ENCODE results near the gene RAB30.
"Not testable (repeated sequence)": the region's sequence is repeated elsewhere in the genome, so short reads cannot be mapped to it uniquely, and the experiment has no call there.

Gene RAB30

DNA sequence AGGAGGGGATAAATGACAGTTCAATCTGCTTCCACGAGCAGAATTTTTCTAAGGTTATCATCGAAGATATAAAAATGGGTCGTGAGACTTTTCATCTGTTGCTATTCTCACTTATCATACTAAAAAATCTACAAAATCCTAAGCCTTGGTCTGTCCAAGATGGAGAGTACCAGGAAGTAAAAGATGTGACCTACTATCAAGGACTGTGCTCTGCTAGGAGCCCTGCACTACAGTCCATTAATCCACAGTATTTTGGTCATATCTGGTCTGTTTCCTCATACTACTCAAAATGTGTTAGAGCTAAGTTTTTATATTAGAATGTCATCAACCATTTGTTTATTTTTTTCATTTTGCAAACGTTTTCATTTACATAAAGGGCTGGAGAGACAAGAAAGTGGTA, 90.8 kb downstream of the RAB30 start:
- H3K9me3 ChIP-seq (ENCODE audit: control insufficient read depth in 2 of 2, low read length in 2 of 2): no peaks in the 10 kb centered on the region
- no peaks in the 10 kb centered on the region for H3K27me3 ChIP-seq (ENCODE audit: control insufficient read depth in 1 of 2, insufficient read depth in 2 of 2, low read length in 2 of 2)
- H3K27ac ChIP-seq (ENCODE audit: low read length): no peak overlapping the region

DNA sequence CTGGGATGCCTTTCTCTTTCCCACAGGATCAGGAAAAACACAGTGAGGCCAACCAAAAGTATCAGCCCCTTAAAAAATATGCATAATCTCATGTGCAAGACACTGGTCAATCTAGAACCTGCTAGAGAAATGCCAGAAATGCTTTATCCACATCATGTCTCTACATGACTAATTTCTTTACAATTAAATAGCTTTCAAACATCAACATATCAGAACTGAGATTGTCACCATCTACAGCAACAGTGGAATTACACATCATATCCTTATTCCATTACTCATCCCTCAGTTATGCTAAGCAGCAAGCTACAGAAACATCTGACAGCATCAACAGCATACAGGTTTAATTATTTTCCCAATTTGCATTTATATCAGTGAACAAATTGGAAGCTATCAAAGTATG, 91.4 kb downstream of the RAB30 start:
- peaks cover 10 to 13% of the 10 kb centered on the region in 2 donors for H3K36me3 ChIP-seq (ENCODE audit: control insufficient read depth in 2 of 2, insufficient read depth in 2 of 2, low read length in 2 of 2)
- no peaks in the 10 kb centered on the region for H3K4me1 ChIP-seq (ENCODE audit: control insufficient read depth, insufficient read depth, low read length)
- H3K27ac ChIP-seq (ENCODE audit: low read length): no peak overlapping the region
- H3K4me3 ChIP-seq (ENCODE audit: low read length in 2 of 2): no peak overlapping the region
- H3K9ac ChIP-seq (ENCODE audit: low read length in 2 of 2): no peak overlapping the region
- no peaks in the 10 kb centered on the region for H3K9me3 ChIP-seq (ENCODE audit: control insufficient read depth in 2 of 2, low read length in 2 of 2)
- H3K27me3 ChIP-seq (ENCODE audit: control insufficient read depth in 1 of 2, insufficient read depth in 2 of 2, low read length in 2 of 2): no peaks in the 10 kb centered on the region

More for the DNA sequence above, 90.8 kb downstream of the RAB30 start:
- no peak overlapping the region for H3K4me3 ChIP-seq (ENCODE audit: low read length in 2 of 2)
- peaks cover 13 to 14% of the 10 kb centered on the region in 2 donors for H3K36me3 ChIP-seq (ENCODE audit: control insufficient read depth in 2 of 2, insufficient read depth in 2 of 2, low read length in 2 of 2)
- no peaks in the 10 kb centered on the region for H3K4me1 ChIP-seq (ENCODE audit: control insufficient read depth, insufficient read depth, low read length)
- H3K9ac ChIP-seq (ENCODE audit: low read length in 2 of 2): no peak overlapping the region

DNA sequence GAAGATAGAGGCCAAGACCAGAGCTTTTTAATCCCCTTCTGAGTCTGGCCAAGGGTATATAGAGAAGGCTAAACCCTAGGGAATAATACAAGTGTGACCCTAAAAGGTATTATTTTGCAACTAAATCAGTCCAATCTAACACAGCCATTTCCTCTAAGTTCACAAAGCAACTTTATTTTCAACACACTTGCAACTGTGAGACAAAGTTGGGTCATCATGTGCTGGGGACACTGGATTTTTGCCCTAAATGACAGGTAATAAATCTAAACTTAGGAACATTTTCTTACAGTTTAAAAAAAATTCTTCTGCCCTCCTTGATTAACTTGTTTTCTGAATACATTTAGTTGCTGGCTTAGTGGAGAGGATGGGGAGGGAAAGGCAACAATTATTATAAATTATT, 91.9 kb downstream of the RAB30 start:
- H3K4me1 ChIP-seq (ENCODE audit: control insufficient read depth, insufficient read depth, low read length): no peaks in the 10 kb centered on the region
- no peak overlapping the region for H3K4me3 ChIP-seq (ENCODE audit: low read length in 2 of 2)
- H3K27me3 ChIP-seq (ENCODE audit: control insufficient read depth in 1 of 2, insufficient read depth in 2 of 2, low read length in 2 of 2): no peaks in the 10 kb centered on the region
- H3K36me3 ChIP-seq (ENCODE audit: control insufficient read depth in 2 of 2, insufficient read depth in 2 of 2, low read length in 2 of 2): peaks cover 10 to 13% of the 10 kb centered on the region in 2 donors
- no peak overlapping the region for H3K27ac ChIP-seq (ENCODE audit: low read length)
- H3K9ac ChIP-seq (ENCODE audit: low read length in 2 of 2): no peak overlapping the region
- H3K9me3 ChIP-seq (ENCODE audit: control insufficient read depth in 2 of 2, low read length in 2 of 2): no peaks in the 10 kb centered on the region

DNA sequence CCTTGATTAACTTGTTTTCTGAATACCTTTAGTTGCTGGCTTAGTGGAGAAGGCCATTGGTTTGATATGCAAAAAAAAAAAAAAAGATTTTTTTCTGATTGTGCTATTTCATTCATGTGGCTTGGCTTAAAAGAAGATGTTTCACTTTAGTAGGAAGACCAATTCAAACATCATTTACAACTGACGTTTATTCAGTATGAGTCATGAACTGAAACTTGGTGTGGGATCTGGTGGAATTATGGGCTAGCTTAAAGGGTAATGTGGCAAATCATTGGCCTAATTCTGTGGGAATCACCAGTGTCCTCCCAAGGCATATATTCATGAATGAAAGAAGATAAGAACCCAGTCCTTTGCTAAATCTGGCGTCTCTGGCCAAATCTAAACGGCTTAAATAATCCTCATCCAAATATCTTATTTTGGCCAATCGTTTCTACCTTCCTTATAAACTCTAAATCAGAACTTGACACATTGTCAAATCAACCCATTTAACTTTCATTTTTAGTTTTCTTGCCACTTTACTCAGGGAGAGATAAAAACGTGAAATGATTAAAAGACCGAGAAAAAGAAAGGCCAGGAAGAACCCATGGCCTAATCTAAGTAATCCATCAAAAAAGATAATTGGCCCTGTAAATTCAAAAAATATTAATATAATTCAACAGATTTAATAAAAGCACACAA, 93.1 kb downstream of the RAB30 start:
- H3K4me1 ChIP-seq (ENCODE audit: control insufficient read depth, insufficient read depth, low read length): no peaks in the 10 kb centered on the region
- H3K4me3 ChIP-seq (ENCODE audit: low read length in 2 of 2): no peak overlapping the region
- H3K27ac ChIP-seq (ENCODE audit: low read length): no peak overlapping the region
- no peak overlapping the region for H3K9ac ChIP-seq (ENCODE audit: low read length in 2 of 2)
- no peaks in the 10 kb centered on the region for H3K9me3 ChIP-seq (ENCODE audit: control insufficient read depth in 2 of 2, low read length in 2 of 2)
- no peaks in the 10 kb centered on the region for H3K27me3 ChIP-seq (ENCODE audit: control insufficient read depth in 1 of 2, insufficient read depth in 2 of 2, low read length in 2 of 2)
- peaks cover 7 to 10% of the 10 kb centered on the region in 2 donors for H3K36me3 ChIP-seq (ENCODE audit: control insufficient read depth in 2 of 2, insufficient read depth in 2 of 2, low read length in 2 of 2)

DNA sequence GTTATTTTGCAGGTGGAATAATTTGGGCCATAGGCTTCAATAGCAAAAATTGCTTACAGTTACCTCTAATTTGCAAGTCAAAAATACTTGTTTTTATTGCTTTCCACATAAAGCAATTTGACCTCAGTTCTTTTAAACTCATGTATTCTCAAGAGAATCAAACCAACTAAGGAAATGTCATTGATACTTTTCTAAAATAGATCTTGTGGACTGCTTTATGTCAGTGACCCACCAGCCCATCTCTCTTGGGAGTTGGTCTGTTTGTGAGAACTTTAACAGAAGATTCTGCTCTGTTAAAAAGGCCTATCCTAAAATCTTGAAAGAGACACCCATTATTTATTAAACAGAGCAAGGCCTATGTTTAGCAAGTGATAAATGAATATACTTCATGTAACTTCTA, 94.9 kb downstream of the RAB30 start:
- no peak overlapping the region for H3K27ac ChIP-seq (ENCODE audit: low read length)
- no peaks in the 10 kb centered on the region for H3K27me3 ChIP-seq (ENCODE audit: control insufficient read depth in 1 of 2, insufficient read depth in 2 of 2, low read length in 2 of 2)
- H3K36me3 ChIP-seq (ENCODE audit: control insufficient read depth in 2 of 2, insufficient read depth in 2 of 2, low read length in 2 of 2): peaks cover 4 to 6% of the 10 kb centered on the region in 2 donors
- H3K9me3 ChIP-seq (ENCODE audit: control insufficient read depth in 2 of 2, low read length in 2 of 2): no peaks in the 10 kb centered on the region
- no peaks in the 10 kb centered on the region for H3K4me1 ChIP-seq (ENCODE audit: control insufficient read depth, insufficient read depth, low read length)
- H3K4me3 ChIP-seq (ENCODE audit: low read length in 2 of 2): no peak overlapping the region
- H3K9ac ChIP-seq (ENCODE audit: low read length in 2 of 2): no peak overlapping the region

DNA sequence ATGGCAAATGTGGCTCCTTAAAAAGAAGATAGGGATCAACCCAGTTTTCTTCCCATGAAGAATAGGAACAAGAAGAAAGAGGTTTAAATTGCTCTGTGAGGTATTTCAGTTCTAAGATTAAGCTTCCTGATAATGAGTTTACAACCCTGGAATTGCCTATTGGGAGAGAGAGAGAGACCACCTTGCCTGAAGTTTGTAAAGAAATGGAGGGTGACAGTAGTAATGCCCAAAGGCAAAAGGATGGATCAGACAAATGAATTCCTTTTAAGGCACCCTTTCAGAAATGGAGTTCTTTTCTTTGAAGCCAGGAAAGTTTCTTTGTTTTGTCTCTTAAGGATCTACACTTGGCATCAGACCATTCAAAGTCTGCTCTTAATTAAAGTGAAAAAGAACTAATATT, 95.8 kb downstream of the RAB30 start:
- Histone ChIP-seq H3K4me3 (ENCODE audit: low read length in 2 of 2) (no peak overlapping the region), H3K27ac (ENCODE audit: low read length) (no peak overlapping the region), H3K27me3 (ENCODE audit: control insufficient read depth in 1 of 2, insufficient read depth in 2 of 2, low read length in 2 of 2) (no peaks in the 10 kb centered on the region), H3K36me3 (ENCODE audit: control insufficient read depth in 2 of 2, insufficient read depth in 2 of 2, low read length in 2 of 2) (no peaks in the 10 kb centered on the region), H3K4me1 (ENCODE audit: control insufficient read depth, insufficient read depth, low read length) (no peaks in the 10 kb centered on the region), H3K9me3 (ENCODE audit: control insufficient read depth in 2 of 2, low read length in 2 of 2) (no peaks in the 10 kb centered on the region), H3K9ac (ENCODE audit: low read length in 2 of 2) (no peak overlapping the region)

DNA sequence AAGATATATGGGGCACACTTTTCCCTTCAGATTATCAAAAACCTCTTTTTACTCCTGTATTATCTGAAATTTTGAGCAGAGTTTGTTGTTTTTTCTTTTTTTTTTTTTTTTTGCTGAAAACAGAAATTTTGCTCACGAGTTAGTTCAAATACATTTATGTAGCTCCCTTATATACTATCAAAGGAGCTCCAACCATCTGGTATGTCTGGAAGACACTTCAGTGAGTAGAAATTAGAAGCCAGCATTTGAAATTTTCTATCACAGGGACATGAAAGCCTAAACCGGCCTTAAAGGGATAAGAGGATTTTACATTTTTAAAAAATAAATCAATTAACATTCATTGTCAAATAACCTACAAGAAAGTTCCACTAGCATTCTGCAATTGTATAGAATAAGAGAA, 96.8 kb downstream of the RAB30 start:
- H3K9me3 ChIP-seq (ENCODE audit: control insufficient read depth in 2 of 2, low read length in 2 of 2): no peaks in the 10 kb centered on the region
- no peaks in the 10 kb centered on the region for H3K27me3 ChIP-seq (ENCODE audit: control insufficient read depth in 1 of 2, insufficient read depth in 2 of 2, low read length in 2 of 2)
- H3K27ac ChIP-seq (ENCODE audit: low read length): no peak overlapping the region
- no peak overlapping the region for H3K4me3 ChIP-seq (ENCODE audit: low read length in 2 of 2)
- no peak overlapping the region for H3K9ac ChIP-seq (ENCODE audit: low read length in 2 of 2)
- no peaks in the 10 kb centered on the region for H3K36me3 ChIP-seq (ENCODE audit: control insufficient read depth in 2 of 2, insufficient read depth in 2 of 2, low read length in 2 of 2)
- no peaks in the 10 kb centered on the region for H3K4me1 ChIP-seq (ENCODE audit: control insufficient read depth, insufficient read depth, low read length)

DNA sequence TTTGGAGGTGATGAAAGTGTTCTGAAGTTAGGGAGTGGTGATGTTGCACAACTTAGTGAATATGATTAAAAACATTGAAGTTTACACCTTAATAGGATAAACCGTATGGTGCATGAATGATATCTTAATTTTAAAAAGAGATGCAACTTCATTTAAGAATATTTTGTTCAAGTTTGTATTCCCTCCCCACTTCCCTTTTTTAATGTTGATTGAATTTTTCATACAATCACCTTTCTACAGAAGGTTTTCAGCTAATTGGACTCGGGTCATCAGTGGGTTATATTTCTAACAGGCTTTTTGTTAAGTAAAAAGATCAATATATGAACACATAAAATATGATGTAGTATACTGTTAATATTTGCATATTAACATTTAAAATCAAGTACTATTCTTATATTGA, 97.6 kb downstream of the RAB30 start:
- no peak overlapping the region for H3K9ac ChIP-seq (ENCODE audit: low read length in 2 of 2)
- no peaks in the 10 kb centered on the region for H3K36me3 ChIP-seq (ENCODE audit: control insufficient read depth in 2 of 2, insufficient read depth in 2 of 2, low read length in 2 of 2)
- H3K9me3 ChIP-seq (ENCODE audit: control insufficient read depth in 2 of 2, low read length in 2 of 2): no peaks in the 10 kb centered on the region
- no peaks in the 10 kb centered on the region for H3K4me1 ChIP-seq (ENCODE audit: control insufficient read depth, insufficient read depth, low read length)
- no peak overlapping the region for H3K4me3 ChIP-seq (ENCODE audit: low read length in 2 of 2)
- H3K27ac ChIP-seq (ENCODE audit: low read length): no peak overlapping the region
- no peaks in the 10 kb centered on the region for H3K27me3 ChIP-seq (ENCODE audit: control insufficient read depth in 1 of 2, insufficient read depth in 2 of 2, low read length in 2 of 2)

DNA sequence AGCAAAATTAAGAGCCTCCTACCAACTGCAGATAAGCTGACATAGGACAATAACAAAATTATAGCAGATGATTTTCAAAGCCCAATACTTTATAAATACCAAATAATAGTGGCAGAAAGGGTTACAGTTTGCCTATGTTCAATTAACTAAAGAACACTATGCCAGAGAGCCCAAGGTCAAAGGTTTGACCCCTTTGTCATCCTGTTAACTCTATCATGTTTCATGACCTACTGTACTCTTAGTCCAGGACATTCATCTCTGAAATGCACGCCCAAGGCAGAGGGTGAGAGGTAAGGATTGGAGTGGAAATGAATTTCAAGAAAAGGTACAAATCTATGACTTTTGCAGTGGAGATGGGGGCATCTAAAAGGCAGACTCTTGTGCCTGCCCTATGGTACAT, 99.6 kb downstream of the RAB30 start:
- H3K27ac ChIP-seq (ENCODE audit: low read length): no peak overlapping the region
- no peaks in the 10 kb centered on the region for H3K27me3 ChIP-seq (ENCODE audit: control insufficient read depth in 1 of 2, insufficient read depth in 2 of 2, low read length in 2 of 2)
- no peak overlapping the region for H3K4me3 ChIP-seq (ENCODE audit: low read length in 2 of 2)
- H3K4me1 ChIP-seq (ENCODE audit: control insufficient read depth, insufficient read depth, low read length): no peaks in the 10 kb centered on the region
- H3K36me3 ChIP-seq (ENCODE audit: control insufficient read depth in 2 of 2, insufficient read depth in 2 of 2, low read length in 2 of 2): no peaks in the 10 kb centered on the region
- no peaks in the 10 kb centered on the region for H3K9me3 ChIP-seq (ENCODE audit: control insufficient read depth in 2 of 2, low read length in 2 of 2)
- H3K9ac ChIP-seq (ENCODE audit: low read length in 2 of 2): no peak overlapping the region

DNA sequence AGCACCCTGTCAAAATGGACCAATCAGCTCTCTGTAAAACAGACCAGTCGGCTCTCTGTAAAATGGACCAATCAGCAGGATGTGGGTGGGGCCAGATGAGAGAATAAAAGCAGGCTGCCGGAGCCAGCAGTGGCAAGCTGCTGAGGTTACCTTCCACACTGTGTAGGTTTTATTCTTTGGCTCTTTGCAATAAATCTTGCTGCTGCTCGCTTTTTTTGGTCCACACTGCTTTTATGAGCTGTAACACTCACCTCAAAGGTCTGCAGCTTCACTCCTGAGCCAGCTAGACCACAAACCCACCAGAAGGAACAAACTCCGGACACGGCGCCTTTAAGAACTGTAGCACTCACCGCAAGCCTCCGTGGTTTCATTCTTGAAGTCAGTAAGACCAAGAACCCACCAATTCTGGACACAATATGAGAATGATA, 100.2 kb downstream of the RAB30 start:
- H3K27ac ChIP-seq (ENCODE audit: low read length); H3K4me1 ChIP-seq (ENCODE audit: control insufficient read depth, insufficient read depth, low read length); H3K9ac ChIP-seq (ENCODE audit: low read length in 2 of 2); H3K36me3 ChIP-seq (ENCODE audit: control insufficient read depth in 2 of 2, insufficient read depth in 2 of 2, low read length in 2 of 2); H3K9me3 ChIP-seq (ENCODE audit: control insufficient read depth in 2 of 2, low read length in 2 of 2); H3K4me3 ChIP-seq (ENCODE audit: low read length in 2 of 2); H3K27me3 ChIP-seq (ENCODE audit: control insufficient read depth in 1 of 2, insufficient read depth in 2 of 2, low read length in 2 of 2): not testable (repeated sequence)

DNA sequence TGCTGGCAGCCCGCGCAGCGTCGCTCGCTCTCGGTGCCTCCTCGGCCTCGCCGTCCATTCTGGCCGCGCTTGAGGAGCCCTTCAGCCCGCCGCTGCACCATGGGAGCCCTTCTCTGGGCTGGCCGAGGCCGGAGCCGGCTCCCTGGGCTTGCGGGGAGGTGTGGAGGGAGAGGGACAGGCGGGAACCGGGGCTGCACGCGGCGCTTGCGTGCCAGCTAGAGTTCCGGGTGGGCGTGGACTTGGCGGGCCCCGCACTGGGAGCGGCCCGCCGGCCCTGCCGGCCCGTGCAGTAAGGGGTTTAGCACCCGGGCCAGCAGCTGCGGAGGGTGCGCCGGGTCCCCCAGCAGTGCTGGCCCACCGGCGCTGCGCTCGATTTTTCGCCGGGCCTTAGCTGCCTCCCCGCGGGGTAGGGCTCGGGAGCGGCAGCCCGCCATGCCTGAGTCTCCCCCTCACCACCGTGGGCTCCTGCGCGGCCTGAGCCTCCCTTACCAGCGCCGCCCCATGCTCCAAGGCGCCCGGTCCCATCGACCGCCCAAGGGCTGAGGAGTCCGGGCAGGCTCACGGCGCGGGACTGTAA, 101.1 kb downstream of the RAB30 start:
- H3K27me3 ChIP-seq (ENCODE audit: control insufficient read depth in 1 of 2, insufficient read depth in 2 of 2, low read length in 2 of 2); H3K9me3 ChIP-seq (ENCODE audit: control insufficient read depth in 2 of 2, low read length in 2 of 2); H3K4me1 ChIP-seq (ENCODE audit: control insufficient read depth, insufficient read depth, low read length); H3K36me3 ChIP-seq (ENCODE audit: control insufficient read depth in 2 of 2, insufficient read depth in 2 of 2, low read length in 2 of 2); H3K27ac ChIP-seq (ENCODE audit: low read length); H3K9ac ChIP-seq (ENCODE audit: low read length in 2 of 2); H3K4me3 ChIP-seq (ENCODE audit: low read length in 2 of 2): not testable (repeated sequence)
